WERI-Rb-1 (cell line): Measurements from ENCODE around the gene ARHGAP22.
A peak's percentile ranks its signal among the peaks of the same experiment; 100 is the strongest.

Experiments used
- DNase-seq: peaks from one replicate; pipeline ENCODE4 v3.0.0-alpha.2; 2020
- H3K27ac ChIP-seq: fragments of 250-450 bp; sonication (Bioruptor Pico); 2 replicates; pipeline ENCODE4 v1.5.1; 2020; ENCODE audit warnings: mild to moderate bottlenecking, moderate library complexity
- H3K27me3 ChIP-seq: fragments of 250-450 bp; sonication (Bioruptor Pico); 2 replicates; pipeline ENCODE4 v1.5.1; 2021; ENCODE audit warnings: mild to moderate bottlenecking, low read depth, moderate library complexity; ENCODE audit not compliant: insufficient read depth, severe bottlenecking
- H3K36me3 ChIP-seq: fragments of 250-450 bp; sonication (Bioruptor Pico); 2 replicates; pipeline ENCODE4 v1.5.1; 2020; ENCODE audit warnings: mild to moderate bottlenecking, moderate library complexity
- H3K4me3 ChIP-seq: 2 replicates; pipeline ENCODE4 v1.5.1; 2011; ENCODE audit warnings: low read depth, mild to moderate bottlenecking, control low read depth, low read length
- H3K9me3 ChIP-seq: fragments of 250-450 bp; sonication (Bioruptor Pico); 2 replicates; pipeline ENCODE4 v1.5.1; 2021; ENCODE audit warnings: mild to moderate bottlenecking, moderate library complexity; ENCODE audit not compliant: severe bottlenecking
- TF ChIP-seq, protein P1 (sequence below): IDR thresholded peaks from 2 replicates; pipeline ENCODE4 v1.5.1; 2011; ENCODE audit warnings: low read depth, mild to moderate bottlenecking, control low read depth, inconsistent platforms, low read length

Gene ARHGAP22

DNA sequence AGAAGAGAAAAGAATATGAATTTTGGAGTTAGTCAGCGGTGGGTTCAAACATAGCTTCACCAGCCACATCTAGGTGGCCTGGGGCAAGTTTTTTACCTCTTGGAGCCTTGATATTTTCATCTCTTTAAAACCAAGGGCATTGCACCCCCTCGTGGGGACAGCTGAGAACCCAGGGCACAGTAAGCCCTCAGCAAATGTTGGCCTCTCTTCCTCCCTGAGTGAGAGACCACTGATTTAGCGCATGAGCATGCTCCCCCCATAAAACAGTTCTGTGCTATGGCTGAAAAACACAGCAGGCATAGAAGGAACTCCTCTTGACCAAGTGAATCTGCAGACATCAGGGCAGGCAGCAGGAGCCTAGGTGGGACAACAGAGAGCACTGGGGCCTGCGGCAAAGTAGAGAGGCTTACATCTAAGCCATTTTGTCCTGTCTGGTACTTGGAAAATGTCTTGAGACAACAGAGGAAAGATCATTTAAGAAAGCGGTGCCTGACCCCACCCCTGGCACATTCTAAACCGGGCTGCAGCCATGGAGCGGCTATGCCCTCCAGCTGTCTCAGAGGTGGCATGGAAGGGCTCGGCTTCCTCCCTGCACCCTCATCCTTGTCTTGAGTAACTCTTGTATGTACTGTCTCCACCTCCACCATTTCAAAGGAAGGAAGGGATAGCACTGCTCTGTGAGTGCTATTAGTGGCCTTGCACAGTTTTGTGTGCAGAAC lies 94.7 kb downstream of the ARHGAP22 start:
- peak; percentile 46 for DNase-seq
- TF ChIP-seq, protein P1, sequence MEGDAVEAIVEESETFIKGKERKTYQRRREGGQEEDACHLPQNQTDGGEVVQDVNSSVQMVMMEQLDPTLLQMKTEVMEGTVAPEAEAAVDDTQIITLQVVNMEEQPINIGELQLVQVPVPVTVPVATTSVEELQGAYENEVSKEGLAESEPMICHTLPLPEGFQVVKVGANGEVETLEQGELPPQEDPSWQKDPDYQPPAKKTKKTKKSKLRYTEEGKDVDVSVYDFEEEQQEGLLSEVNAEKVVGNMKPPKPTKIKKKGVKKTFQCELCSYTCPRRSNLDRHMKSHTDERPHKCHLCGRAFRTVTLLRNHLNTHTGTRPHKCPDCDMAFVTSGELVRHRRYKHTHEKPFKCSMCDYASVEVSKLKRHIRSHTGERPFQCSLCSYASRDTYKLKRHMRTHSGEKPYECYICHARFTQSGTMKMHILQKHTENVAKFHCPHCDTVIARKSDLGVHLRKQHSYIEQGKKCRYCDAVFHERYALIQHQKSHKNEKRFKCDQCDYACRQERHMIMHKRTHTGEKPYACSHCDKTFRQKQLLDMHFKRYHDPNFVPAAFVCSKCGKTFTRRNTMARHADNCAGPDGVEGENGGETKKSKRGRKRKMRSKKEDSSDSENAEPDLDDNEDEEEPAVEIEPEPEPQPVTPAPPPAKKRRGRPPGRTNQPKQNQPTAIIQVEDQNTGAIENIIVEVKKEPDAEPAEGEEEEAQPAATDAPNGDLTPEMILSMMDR = peak; percentile 52

GRCh38 chr10:48508791-48509772 lies 95.8 kb downstream of the ARHGAP22 start:
- TF ChIP-seq, protein P1 = no peak
- no peak overlapping the region for H3K27ac ChIP-seq
- H3K36me3 ChIP-seq = no peaks in the 10 kb centered on the region
- no peaks in the 10 kb centered on the region for H3K9me3 ChIP-seq
- H3K27me3 ChIP-seq = no peaks in the 10 kb centered on the region
- H3K4me3 ChIP-seq = no peak overlapping the region
- no peak for DNase-seq

More for the DNA sequence above, 94.7 kb downstream of the ARHGAP22 start:
- no peak overlapping the region for H3K27ac ChIP-seq
- H3K9me3 ChIP-seq = no peaks in the 10 kb centered on the region
- H3K27me3 ChIP-seq = no peaks in the 10 kb centered on the region
- no peak overlapping the region for H3K4me3 ChIP-seq
- no peaks in the 10 kb centered on the region for H3K36me3 ChIP-seq

DNA sequence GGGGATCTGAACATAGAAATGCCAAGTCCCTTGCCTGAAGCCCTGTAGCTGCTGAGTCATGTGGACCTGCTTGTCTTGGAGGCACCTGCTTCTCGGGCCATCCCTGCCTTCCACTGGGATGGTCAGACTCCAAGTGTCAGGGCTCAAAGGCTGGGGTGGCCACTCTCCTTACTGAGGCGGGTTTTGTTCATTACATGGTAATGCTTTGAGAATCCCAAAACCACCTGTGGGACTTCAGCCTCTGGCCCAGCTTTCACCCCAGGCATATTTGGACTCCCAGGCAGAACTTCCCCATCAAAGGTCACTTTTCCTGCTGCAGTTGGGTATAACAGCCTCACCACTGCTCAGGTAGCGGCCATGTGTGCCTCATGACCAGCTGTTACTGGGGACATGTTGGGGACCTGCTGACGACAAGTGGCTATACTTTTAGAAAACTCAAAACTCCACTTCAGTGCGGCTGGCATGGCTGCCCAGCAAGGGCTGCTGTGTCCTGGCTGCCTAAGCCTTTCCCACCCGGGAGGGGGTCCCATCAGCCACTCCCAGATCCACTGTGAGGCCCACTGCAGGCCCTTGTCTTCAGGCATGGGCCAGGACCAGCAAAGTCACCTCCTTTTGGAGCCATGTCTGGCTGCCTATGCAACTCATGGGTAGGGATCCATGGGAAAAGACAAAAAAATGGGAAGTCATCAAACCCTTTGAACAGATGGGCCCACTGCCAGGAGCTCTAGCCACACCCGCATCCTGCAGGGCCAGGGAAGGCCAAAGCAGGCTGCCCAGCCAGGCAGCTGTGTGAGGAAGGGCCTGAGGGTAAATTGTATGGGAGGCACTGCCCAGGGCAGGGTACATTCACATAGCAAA lies 96.7 kb downstream of the ARHGAP22 start:
- no peak for DNase-seq
- no peaks in the 10 kb centered on the region for H3K27me3 ChIP-seq
- H3K27ac ChIP-seq = no peak overlapping the region
- H3K4me3 ChIP-seq = no peak overlapping the region
- TF ChIP-seq, protein P1 = no peak
- H3K36me3 ChIP-seq = no peaks in the 10 kb centered on the region
- H3K9me3 ChIP-seq = no peaks in the 10 kb centered on the region

DNA sequence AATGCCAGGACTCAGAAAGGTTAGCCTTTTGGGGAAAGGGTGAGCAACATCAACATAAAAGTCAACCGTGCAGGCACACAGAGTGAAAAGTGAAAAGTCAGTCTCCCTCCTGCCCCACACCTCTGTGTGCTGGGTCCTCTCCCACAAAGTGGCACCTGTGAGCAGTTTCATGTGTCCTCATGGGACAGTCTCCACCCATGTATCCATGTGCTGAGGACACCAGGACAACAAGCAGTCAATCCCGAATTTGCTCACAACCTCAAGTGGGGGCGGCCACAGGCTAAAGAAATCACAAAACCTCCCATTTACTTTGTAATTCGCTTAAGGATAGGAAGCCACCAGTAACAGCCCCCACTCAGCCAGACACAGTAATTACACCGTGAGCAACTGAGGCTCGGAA lies 97.4 kb downstream of the ARHGAP22 start:
- Histone ChIP-seq H3K27ac (no peak overlapping the region), H3K9me3 (no peaks in the 10 kb centered on the region), H3K27me3 (no peaks in the 10 kb centered on the region), H3K36me3 (no peaks in the 10 kb centered on the region), H3K4me3 (no peak overlapping the region)
- TF ChIP-seq, protein P1 = no peak
- DNase-seq = no peak

- Histone ChIP-seq H3K36me3 (no peaks in the 10 kb centered on the region), H3K4me3 (no peak overlapping the region), H3K27ac (no peak overlapping the region), H3K9me3 (no peaks in the 10 kb centered on the region), H3K27me3 (no peaks in the 10 kb centered on the region)
- TF ChIP-seq, protein P1 = peak; percentile 28; the same call in 1 of the 2 replicates
- peak; percentile 45 for DNase-seq
Observed at GRCh38 chr10:48506147-48506917, 98.5 kb downstream of the ARHGAP22 start.
